NCI-H526 (cell line): Measurements from ENCODE around the gene MYZAP.

Experiments used
- DNase-seq, 2 experiments: peaks; one replicate each; lab custom pipeline; 2025; lab: John Stamatoyannopoulos, UW

MYZAP gene

GRCh38 chr15:57591822-57592367, at the start of gene MYZAP:
Gene MYZAP, plus strand, starts transcription at chr15:57591904. Its CDS starts 131 bp downstream, at chr15:57592035.
- DNase-seq = peak in 1 of 2 experiments; percentile 54

GRCh38 chr15:57542505-57542817, 49.2 kb upstream of the MYZAP start:
- DNase-seq = no peak

- no peak for DNase-seq
Measured at GRCh38 chr15:57544848-57545480, 46.7 kb upstream of the MYZAP start.

GRCh38 chr15:57545995-57546394, 45.7 kb upstream of the MYZAP start:
- no peak for DNase-seq

GRCh38 chr15:57547243-57547755, 44.4 kb upstream of the MYZAP start:
- DNase-seq = no peak

GRCh38 chr15:57548351-57548750, 43.4 kb upstream of the MYZAP start:
- DNase-seq = no peak

- DNase-seq = no peak
Measured at GRCh38 chr15:57548835-57549234, 42.9 kb upstream of the MYZAP start.

GRCh38 chr15:57549935-57550334, 41.8 kb upstream of the MYZAP start:
- DNase-seq = no peak

- DNase-seq = no peak
Measured at GRCh38 chr15:57550640-57551039, 41.1 kb upstream of the MYZAP start.

GRCh38 chr15:57551715-57552677, 39.7 kb upstream of the MYZAP start:
- no peak for DNase-seq

- DNase-seq = no peak
Measured at GRCh38 chr15:57552678-57553334, 38.9 kb upstream of the MYZAP start.

- DNase-seq = no peak
Measured at GRCh38 chr15:57553526-57553925, 38.2 kb upstream of the MYZAP start.

GRCh38 chr15:57554063-57554811, 37.5 kb upstream of the MYZAP start:
- DNase-seq = peak in 1 of 2 experiments; percentile 23

GRCh38 chr15:57554812-57555179, 36.9 kb upstream of the MYZAP start:
- no peak for DNase-seq

- DNase-seq = peak; percentile 23 to 29
Measured at GRCh38 chr15:57555270-57555669, 36.4 kb upstream of the MYZAP start.

- DNase-seq = no peak
Measured at GRCh38 chr15:57556040-57556439, 35.7 kb upstream of the MYZAP start.

GRCh38 chr15:57557267-57557666, 34.4 kb upstream of the MYZAP start:
- no peak for DNase-seq

GRCh38 chr15:57557810-57558209, 33.9 kb upstream of the MYZAP start:
- no peak for DNase-seq

- DNase-seq = peak; percentile 12 to 79
Measured at GRCh38 chr15:57559875-57560274, 31.8 kb upstream of the MYZAP start.

GRCh38 chr15:57561041-57561711, 30.5 kb upstream of the MYZAP start:
- peak; percentile 35 to 76 for DNase-seq

GRCh38 chr15:57562196-57562769, 29.4 kb upstream of the MYZAP start:
- DNase-seq = no peak
